Muscle layer of colon (tissue), 2 donors: Measurements from ENCODE around the gene SMS.

Experiments
- H3K27ac ChIP-seq: one replicate; pipeline ENCODE4 v1.7.0; 2013; ENCODE audit warnings: low read depth, mild to moderate bottlenecking, low read length, moderate library complexity
- H3K27me3 ChIP-seq, 2 donors: one replicate each; pipeline ENCODE4 v1.7.0; 2013; ENCODE audit warnings: low read length in 2 of 2, mild to moderate bottlenecking in 2 of 2; ENCODE audit not compliant: insufficient read depth in 2 of 2, control insufficient read depth in 1 of 2
- H3K36me3 ChIP-seq: one replicate; pipeline ENCODE4 v1.7.0; 2013; ENCODE audit warnings: mild to moderate bottlenecking, low read length; ENCODE audit not compliant: insufficient read depth
- H3K4me1 ChIP-seq: one replicate; pipeline ENCODE4 v1.7.0; 2013; ENCODE audit warnings: mild to moderate bottlenecking, low read length; ENCODE audit not compliant: insufficient read depth
- H3K4me3 ChIP-seq, 2 donors: one replicate each; pipeline ENCODE4 v1.7.0; 2013; ENCODE audit warnings: low read length in 2 of 2, low read depth in 1 of 2, mild to moderate bottlenecking in 1 of 2, moderate library complexity in 1 of 2
- H3K9ac ChIP-seq: one replicate; pipeline ENCODE4 v1.7.0; 2013; ENCODE audit warnings: low read length
- H3K9me3 ChIP-seq: one replicate; pipeline ENCODE4 v1.7.0; 2013; ENCODE audit warnings: mild to moderate bottlenecking, low read length
- donor health status: abdominal sarcoma.
- donor health status: Adenocarcinoma of cecum.

The SMS gene

GRCh38 chrX:22024577-22024976, 84.1 kb downstream of the SMS start:
- Histone ChIP-seq H3K27me3 (peaks cover 0 to 3% of the 10 kb centered on the region in 2 donors), H3K4me1 (no peaks in the 10 kb centered on the region), H3K9me3 (no peaks in the 10 kb centered on the region), H3K4me3 (no peak overlapping the region), H3K27ac (no peak overlapping the region), H3K36me3 (no peaks in the 10 kb centered on the region), H3K9ac (no peak overlapping the region)

- H3K9me3 ChIP-seq: no peaks in the 10 kb centered on the region
- no peak overlapping the region for H3K9ac ChIP-seq
- H3K36me3 ChIP-seq: no peaks in the 10 kb centered on the region
- no peaks in the 10 kb centered on the region for H3K4me1 ChIP-seq
- no peak overlapping the region for H3K4me3 ChIP-seq
- no peaks in the 10 kb centered on the region for H3K27me3 ChIP-seq
- H3K27ac ChIP-seq: no peak overlapping the region
Measured at GRCh38 chrX:22025751-22026150, 85.2 kb downstream of the SMS start.

GRCh38 chrX:22026731-22027130, 86.2 kb downstream of the SMS start:
- no peaks in the 10 kb centered on the region for H3K9me3 ChIP-seq

GRCh38 chrX:22032084-22032483, 91.6 kb downstream of the SMS start, which contains the start of gene PHEX:
PHEX (plus strand) TSS chrX:22032325; CDS start chrX:22033006, 681 bp downstream.
- H3K9ac ChIP-seq: no peak within 1 kb of the TSS
- no peaks in the 10 kb centered on the region for H3K4me1 ChIP-seq
- H3K27ac ChIP-seq: no peak within 1 kb of the TSS
- no peaks in the 10 kb centered on the region for H3K27me3 ChIP-seq
- no peak within 1 kb of the TSS for H3K4me3 ChIP-seq
- no peaks in the 10 kb centered on the region for H3K9me3 ChIP-seq
- H3K36me3 ChIP-seq: no peaks in the 10 kb centered on the region

More at GRCh38 chrX:22026731-22027130, 86.2 kb downstream of the SMS start:
- no peaks in the 10 kb centered on the region for H3K27me3 ChIP-seq
- H3K36me3 ChIP-seq: no peaks in the 10 kb centered on the region
- no peak overlapping the region for H3K9ac ChIP-seq
- no peaks in the 10 kb centered on the region for H3K4me1 ChIP-seq
- no peak overlapping the region for H3K27ac ChIP-seq
- H3K4me3 ChIP-seq: no peak overlapping the region

GRCh38 chrX:22032506-22032905, 92.0 kb downstream of the SMS start:
- Histone ChIP-seq H3K4me1 (no peaks in the 10 kb centered on the region), H3K36me3 (no peaks in the 10 kb centered on the region), H3K4me3 (no peak overlapping the region), H3K9me3 (no peaks in the 10 kb centered on the region), H3K9ac (no peak overlapping the region), H3K27ac (no peak overlapping the region), H3K27me3 (no peaks in the 10 kb centered on the region)

- no peaks in the 10 kb centered on the region for H3K27me3 ChIP-seq
- H3K4me3 ChIP-seq: no peak overlapping the region
- H3K27ac ChIP-seq: no peak overlapping the region
- no peaks in the 10 kb centered on the region for H3K9me3 ChIP-seq
- no peaks in the 10 kb centered on the region for H3K4me1 ChIP-seq
- no peak overlapping the region for H3K9ac ChIP-seq
- no peaks in the 10 kb centered on the region for H3K36me3 ChIP-seq
Measured at GRCh38 chrX:22033818-22034217, 93.3 kb downstream of the SMS start.

- Histone ChIP-seq H3K4me1 (no peaks in the 10 kb centered on the region), H3K27me3 (no peaks in the 10 kb centered on the region), H3K9me3 (no peaks in the 10 kb centered on the region), H3K36me3 (no peaks in the 10 kb centered on the region), H3K9ac (no peak overlapping the region), H3K4me3 (no peak overlapping the region), H3K27ac (no peak overlapping the region)
Measured at GRCh38 chrX:22035236-22035635, 94.7 kb downstream of the SMS start.

- Histone ChIP-seq H3K27ac (no peak overlapping the region), H3K9me3 (no peaks in the 10 kb centered on the region), H3K36me3 (no peaks in the 10 kb centered on the region), H3K9ac (no peak overlapping the region), H3K4me3 (no peak overlapping the region), H3K4me1 (no peaks in the 10 kb centered on the region), H3K27me3 (no peaks in the 10 kb centered on the region)
Measured at GRCh38 chrX:22037225-22037624, 96.7 kb downstream of the SMS start.

GRCh38 chrX:22037911-22038537, 97.5 kb downstream of the SMS start:
- Histone ChIP-seq H3K27me3 (no peaks in the 10 kb centered on the region), H3K27ac (no peak overlapping the region), H3K9me3 (no peaks in the 10 kb centered on the region), H3K4me3 (no peak overlapping the region), H3K36me3 (no peaks in the 10 kb centered on the region), H3K9ac (no peak overlapping the region), H3K4me1 (no peaks in the 10 kb centered on the region)

- no peaks in the 10 kb centered on the region for H3K36me3 ChIP-seq
- no peaks in the 10 kb centered on the region for H3K9me3 ChIP-seq
- H3K4me3 ChIP-seq: no peak overlapping the region
- H3K27me3 ChIP-seq: no peaks in the 10 kb centered on the region
- no peaks in the 10 kb centered on the region for H3K4me1 ChIP-seq
- H3K27ac ChIP-seq: no peak overlapping the region
- H3K9ac ChIP-seq: no peak overlapping the region
Measured at GRCh38 chrX:22039541-22039940, 99.0 kb downstream of the SMS start.

GRCh38 chrX:22040184-22040583, 99.7 kb downstream of the SMS start:
- no peaks in the 10 kb centered on the region for H3K36me3 ChIP-seq
- no peaks in the 10 kb centered on the region for H3K9me3 ChIP-seq
- H3K4me3 ChIP-seq: no peak overlapping the region
- no peaks in the 10 kb centered on the region for H3K4me1 ChIP-seq
- H3K9ac ChIP-seq: no peak overlapping the region
- no peaks in the 10 kb centered on the region for H3K27me3 ChIP-seq
- no peak overlapping the region for H3K27ac ChIP-seq

- Histone ChIP-seq H3K27ac (no peak overlapping the region), H3K36me3 (no peaks in the 10 kb centered on the region), H3K4me1 (no peaks in the 10 kb centered on the region), H3K27me3 (no peaks in the 10 kb centered on the region), H3K4me3 (no peak overlapping the region), H3K9me3 (no peaks in the 10 kb centered on the region), H3K9ac (no peak overlapping the region)
Measured at GRCh38 chrX:22041907-22042530, 101.5 kb downstream of the SMS start.
